ENCODE results near the gene PLOD2.
A peak's percentile ranks its signal among the peaks of the same experiment; 100 is the strongest.

PLOD2 gene

GRCh38 chr3:146165877-146166276 lies 4.9 kb upstream of the PLOD2 start:
- DNase-seq: no peak

- DNase-seq: no peak
These were observed 4.2 kb upstream of the PLOD2 start for GRCh38 chr3:146164971-146165769.

- no peak for DNase-seq
These were observed 3.5 kb upstream of the PLOD2 start for GRCh38 chr3:146164506-146164905.

GRCh38 chr3:146164071-146164470 lies 3.1 kb upstream of the PLOD2 start:
- DNase-seq: no peak

- DNase-seq: peak; percentile 27
These were observed 2.6 kb upstream of the PLOD2 start for GRCh38 chr3:146163584-146163983.

- peak; percentile 21 for DNase-seq
These were observed 1.6 kb upstream of the PLOD2 start for GRCh38 chr3:146162561-146162960.

- no peak for DNase-seq
These were observed 649 bp upstream of the PLOD2 start for GRCh38 chr3:146161663-146162002.

- DNase-seq: peak; percentile 63
These were observed 542 bp downstream of the PLOD2 start for GRCh38 chr3:146160321-146160963.

GRCh38 chr3:146159616-146160320 lies 1.2 kb downstream of the PLOD2 start:
- DNase-seq: no peak

GRCh38 chr3:146159037-146159436 lies 1.9 kb downstream of the PLOD2 start:
- DNase-seq: no peak

- no peak for DNase-seq
These were observed 3.5 kb downstream of the PLOD2 start for GRCh38 chr3:146157325-146158060.

GRCh38 chr3:146156666-146157314 lies 4.2 kb downstream of the PLOD2 start:
- DNase-seq: no peak

GRCh38 chr3:146156095-146156494 lies 4.9 kb downstream of the PLOD2 start:
- no peak for DNase-seq

GRCh38 chr3:146154995-146155394 lies 6.0 kb downstream of the PLOD2 start:
- no peak for DNase-seq

GRCh38 chr3:146154316-146154715 lies 6.7 kb downstream of the PLOD2 start:
- DNase-seq: no peak

GRCh38 chr3:146153429-146153828 lies 7.6 kb downstream of the PLOD2 start:
- no peak for DNase-seq

- DNase-seq: no peak
These were observed 8.2 kb downstream of the PLOD2 start for GRCh38 chr3:146152834-146153233.

- DNase-seq: no peak
These were observed 12.5 kb downstream of the PLOD2 start for GRCh38 chr3:146148468-146148931.

GRCh38 chr3:146145642-146146041 lies 15.3 kb downstream of the PLOD2 start:
- DNase-seq: no peak

GRCh38 chr3:146142757-146143156 lies 18.2 kb downstream of the PLOD2 start:
- DNase-seq: no peak

GRCh38 chr3:146139586-146140110 lies 21.3 kb downstream of the PLOD2 start:
- no peak for DNase-seq

GRCh38 chr3:146138902-146139301 lies 22.1 kb downstream of the PLOD2 start:
- no peak for DNase-seq

All from 8988T (cell line).